Endothelial cell of umbilical vein (primary cell): ENCODE data around the gene EPAS1.

Source experiments
- CTCF ChIP-seq, 2 donors: IDR thresholded peaks; 1 replicate in 1 of 2; 2 replicates in 1 of 2; pipeline ENCODE4 v1.5.1; 2011; ENCODE audit warnings: low read length in 2 of 2, mild to moderate bottlenecking in 2 of 2, moderate library complexity in 2 of 2, control low read depth in 1 of 2, inconsistent platforms in 1 of 2, low read depth in 1 of 2; ENCODE audit not compliant: insufficient read depth in 1 of 2; ENCODE audit errors: extremely low read depth in 1 of 2
- EZH2 ChIP-seq: IDR thresholded peaks from 2 replicates; pipeline ENCODE4 v1.6.1; 2012; ENCODE audit warnings: borderline replicate concordance, low read depth, mild to moderate bottlenecking, moderate library complexity, low read length, inconsistent platforms; ENCODE audit not compliant: severe bottlenecking
- FOS ChIP-seq: IDR thresholded peaks from 2 replicates; pipeline ENCODE4 v1.6.1; 2011; ENCODE audit warnings: mild to moderate bottlenecking, low read length, moderate library complexity, borderline replicate concordance; ENCODE audit not compliant: insufficient read depth
- GATA2 ChIP-seq: IDR thresholded peaks from 2 replicates; pipeline ENCODE4 v1.7.0; 2011; ENCODE audit warnings: low read depth, mild to moderate bottlenecking, moderate library complexity, mixed read lengths, low read length; ENCODE audit not compliant: insufficient read length, insufficient read depth
- JUN ChIP-seq: IDR thresholded peaks from 2 replicates; pipeline ENCODE4 v1.6.1; 2011; ENCODE audit warnings: borderline replicate concordance, low read depth; ENCODE audit not compliant: insufficient read length, insufficient read depth
- MAX ChIP-seq: IDR thresholded peaks from 2 replicates; pipeline ENCODE4 v1.6.1; 2011; ENCODE audit not compliant: insufficient read depth, insufficient read length
- MYC ChIP-seq: IDR thresholded peaks from one replicate; pipeline ENCODE4 v1.6.1; 2011; ENCODE audit warnings: mild to moderate bottlenecking, low read depth, low read length
- POLR2A ChIP-seq: IDR thresholded peaks from 2 replicates; pipeline ENCODE4 v1.6.1; 2012; ENCODE audit warnings: low read depth, mild to moderate bottlenecking, control low read depth, low read length
- POLR2AphosphoS5 ChIP-seq: IDR thresholded peaks from 2 replicates; pipeline ENCODE4 v1.6.1; 2012; ENCODE audit warnings: low read depth, mild to moderate bottlenecking, control low read depth, low read length, moderate library complexity; ENCODE audit not compliant: insufficient read depth

- TF ChIP-seq POLR2A (no peak), CTCF (IDR thresholded peaks at IDR 0.05; ENCODE audit: extremely low read depth in 1 of 2, insufficient read depth in 1 of 2, low read depth in 1 of 2, low read length in 2 of 2) (no peak), JUN (no peak), MAX (no peak), EZH2 (no peak), POLR2AphosphoS5 (no peak), FOS (no peak), MYC (no peak), GATA2 (no peak)
Observed at GRCh38 chr2:46311651-46312223, 14.5 kb downstream of the EPAS1 start.
